DOHH2 (cell line): ENCODE measurements around the gene CPA5.

ENCODE experiments used
- CTCF ChIP-seq: fragments of 200-600 bp; sonication (generic); IDR thresholded peaks from one replicate; pipeline ENCODE4 v1.5.1; 2014; ENCODE audit warnings: antibody characterized with exemption, mild to moderate bottlenecking, low read depth, low read length; ENCODE audit not compliant: poor library complexity, severe bottlenecking
- EZH2phosphoT487 ChIP-seq: fragments of 200-600 bp; sonication (generic); IDR thresholded peaks from 2 replicates; pipeline ENCODE4 v1.6.1; 2017; ENCODE audit warnings: borderline replicate concordance, mild to moderate bottlenecking, antibody characterized with exemption, low read length, moderate library complexity, mixed read lengths

GRCh38 chr7:130401101-130401500 lies 56.5 kb downstream of the CPA5 start:
- TF ChIP-seq CTCF (no peak), EZH2phosphoT487 (no peak)
